SK-N-SH treated with all-trans-retinoic acid at 6 μM for 48 hours (cell line): ENCODE results near the gene WNT1.

Source experiments
- ATAC-seq: fragments of 200-7000 bp; cut with Tn5 transposase; 3 replicates; pipeline ENCODE4 v1.9.1; 2020; ENCODE audit warnings: mild to moderate bottlenecking, moderate library complexity
- ARNTL ChIP-seq: fragments of 450-650 bp; formaldehyde crosslinking; IDR thresholded peaks from 2 replicates; pipeline ENCODE4 v1.5.0; 2020; ENCODE audit warnings: low read depth, mild to moderate bottlenecking, moderate library complexity, borderline replicate concordance
- ESRRG ChIP-seq: fragments of 250-450 bp; sonication (Bioruptor Pico); IDR thresholded peaks from 2 replicates; pipeline ENCODE4 v1.6.1; 2021; ENCODE audit warnings: mild to moderate bottlenecking
- GLIS3 ChIP-seq: fragments of 250-450 bp; sonication (Bioruptor Pico); IDR thresholded peaks from 2 replicates; pipeline ENCODE4 v1.5.0; 2020; ENCODE audit warnings: mild to moderate bottlenecking, moderate library complexity
- ISL1 ChIP-seq: fragments of 250-450 bp; sonication (Bioruptor Pico); IDR thresholded peaks from 2 replicates; pipeline ENCODE4 v2.1.2; 2022; ENCODE audit warnings: mild to moderate bottlenecking, moderate library complexity
- OSR1 ChIP-seq: fragments of 250-450 bp; sonication (Bioruptor Pico); IDR thresholded peaks from 2 replicates; pipeline ENCODE4 v1.8.0; 2022; ENCODE audit warnings: moderate library complexity, mild to moderate bottlenecking, inconsistent platforms
- RARB ChIP-seq: fragments of 250-450 bp; sonication (Bioruptor Pico); IDR thresholded peaks from 2 replicates; pipeline ENCODE4 v1.8.0; 2021; ENCODE audit warnings: mild to moderate bottlenecking, moderate library complexity
- SNAI2 ChIP-seq: fragments of 250-450 bp; sonication (Bioruptor Pico); IDR thresholded peaks from 2 replicates; pipeline ENCODE4 v1.5.0; 2020; ENCODE audit warnings: mild to moderate bottlenecking, moderate library complexity
- TCF4 ChIP-seq: fragments of 250-450 bp; sonication (Bioruptor Pico); IDR thresholded peaks from 2 replicates; pipeline ENCODE4 v1.8.0; 2021; ENCODE audit warnings: mild to moderate bottlenecking, moderate library complexity, borderline replicate concordance
- ZC3H10 ChIP-seq: fragments of 250-450 bp; sonication (Bioruptor Pico); IDR thresholded peaks from 2 replicates; pipeline ENCODE4 v1.5.1; 2021; ENCODE audit warnings: mild to moderate bottlenecking, moderate library complexity
- ZNF565 ChIP-seq: fragments of 450-650 bp; formaldehyde crosslinking; conservative IDR thresholded peaks from 2 replicates; pipeline ENCODE4 v1.5.0; 2020; ENCODE audit warnings: low read depth, mild to moderate bottlenecking, moderate library complexity
- ZNF8 ChIP-seq: fragments of 450-650 bp; formaldehyde crosslinking; IDR thresholded peaks from 2 replicates; pipeline ENCODE4 v1.5.0; 2020; ENCODE audit warnings: mild to moderate bottlenecking, moderate library complexity
- TF ChIP-seq, protein P1 (sequence below): fragments of 250-450 bp; sonication (Bioruptor Pico); IDR thresholded peaks from 2 replicates; pipeline ENCODE4 v1.5.0; 2020; ENCODE audit warnings: mild to moderate bottlenecking, moderate library complexity
- TF ChIP-seq, protein P2 (sequence below): fragments of 250-450 bp; sonication (Bioruptor Pico); IDR thresholded peaks from 2 replicates; pipeline ENCODE4 v1.5.1; 2020; ENCODE audit warnings: low read depth, mild to moderate bottlenecking, moderate library complexity
- TF ChIP-seq, protein P3 (sequence below): fragments of 250-450 bp; sonication (Bioruptor Pico); IDR thresholded peaks from 2 replicates; pipeline ENCODE4 v1.8.0; 2020; ENCODE audit warnings: mild to moderate bottlenecking, moderate library complexity, borderline replicate concordance
- TF ChIP-seq, protein P4 (sequence below): fragments of 250-450 bp; sonication (Bioruptor Pico); IDR thresholded peaks from 2 replicates; pipeline ENCODE4 v1.8.0; 2021; ENCODE audit warnings: low read depth, mild to moderate bottlenecking, moderate library complexity, borderline replicate concordance

Gene WNT1

DNA sequence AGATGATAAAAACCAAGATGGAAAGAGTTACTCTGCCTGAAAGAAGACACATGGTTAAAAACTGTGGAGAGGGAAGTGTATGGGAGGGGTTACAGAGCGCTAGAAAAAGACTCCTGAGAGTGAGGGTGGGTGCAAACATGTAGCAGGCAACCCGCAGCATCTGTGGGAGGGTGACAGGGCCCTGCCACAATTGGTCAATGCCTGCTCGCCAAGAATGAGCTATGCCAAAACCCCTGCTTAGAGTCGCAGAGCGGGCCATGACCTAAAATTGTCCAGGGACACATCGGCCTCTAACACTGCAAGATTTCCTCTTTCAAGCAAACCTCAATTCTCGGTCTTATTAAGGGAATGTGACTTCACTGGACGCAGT, 39.8 kb downstream of the WNT1 start:
- ATAC-seq, result peak; percentile 38
- TF ChIP-seq ZNF8 (CRISPR knock-in tag) (no peak), SNAI2 (CRISPR knock-in tag) (no peak), ZNF565 (CRISPR knock-in tag) (no peak), ESRRG (no peak), OSR1 (no peak), RARB (CRISPR knock-in tag) (no peak), ZC3H10 (CRISPR knock-in tag) (no peak), GLIS3 (CRISPR knock-in tag) (no peak)
- TF ChIP-seq, protein P1, sequence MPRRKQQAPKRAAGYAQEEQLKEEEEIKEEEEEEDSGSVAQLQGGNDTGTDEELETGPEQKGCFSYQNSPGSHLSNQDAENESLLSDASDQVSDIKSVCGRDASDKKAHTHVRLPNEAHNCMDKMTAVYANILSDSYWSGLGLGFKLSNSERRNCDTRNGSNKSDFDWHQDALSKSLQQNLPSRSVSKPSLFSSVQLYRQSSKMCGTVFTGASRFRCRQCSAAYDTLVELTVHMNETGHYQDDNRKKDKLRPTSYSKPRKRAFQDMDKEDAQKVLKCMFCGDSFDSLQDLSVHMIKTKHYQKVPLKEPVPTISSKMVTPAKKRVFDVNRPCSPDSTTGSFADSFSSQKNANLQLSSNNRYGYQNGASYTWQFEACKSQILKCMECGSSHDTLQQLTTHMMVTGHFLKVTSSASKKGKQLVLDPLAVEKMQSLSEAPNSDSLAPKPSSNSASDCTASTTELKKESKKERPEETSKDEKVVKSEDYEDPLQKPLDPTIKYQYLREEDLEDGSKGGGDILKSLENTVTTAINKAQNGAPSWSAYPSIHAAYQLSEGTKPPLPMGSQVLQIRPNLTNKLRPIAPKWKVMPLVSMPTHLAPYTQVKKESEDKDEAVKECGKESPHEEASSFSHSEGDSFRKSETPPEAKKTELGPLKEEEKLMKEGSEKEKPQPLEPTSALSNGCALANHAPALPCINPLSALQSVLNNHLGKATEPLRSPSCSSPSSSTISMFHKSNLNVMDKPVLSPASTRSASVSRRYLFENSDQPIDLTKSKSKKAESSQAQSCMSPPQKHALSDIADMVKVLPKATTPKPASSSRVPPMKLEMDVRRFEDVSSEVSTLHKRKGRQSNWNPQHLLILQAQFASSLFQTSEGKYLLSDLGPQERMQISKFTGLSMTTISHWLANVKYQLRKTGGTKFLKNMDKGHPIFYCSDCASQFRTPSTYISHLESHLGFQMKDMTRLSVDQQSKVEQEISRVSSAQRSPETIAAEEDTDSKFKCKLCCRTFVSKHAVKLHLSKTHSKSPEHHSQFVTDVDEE, result no peak
- TF ChIP-seq, protein P2, sequence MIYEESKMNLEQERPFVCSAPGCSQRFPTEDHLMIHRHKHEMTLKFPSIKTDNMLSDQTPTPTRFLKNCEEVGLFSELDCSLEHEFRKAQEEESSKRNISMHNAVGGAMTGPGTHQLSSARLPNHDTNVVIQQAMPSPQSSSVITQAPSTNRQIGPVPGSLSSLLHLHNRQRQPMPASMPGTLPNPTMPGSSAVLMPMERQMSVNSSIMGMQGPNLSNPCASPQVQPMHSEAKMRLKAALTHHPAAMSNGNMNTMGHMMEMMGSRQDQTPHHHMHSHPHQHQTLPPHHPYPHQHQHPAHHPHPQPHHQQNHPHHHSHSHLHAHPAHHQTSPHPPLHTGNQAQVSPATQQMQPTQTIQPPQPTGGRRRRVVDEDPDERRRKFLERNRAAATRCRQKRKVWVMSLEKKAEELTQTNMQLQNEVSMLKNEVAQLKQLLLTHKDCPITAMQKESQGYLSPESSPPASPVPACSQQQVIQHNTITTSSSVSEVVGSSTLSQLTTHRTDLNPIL (CRISPR knock-in tag), result no peak

DNA sequence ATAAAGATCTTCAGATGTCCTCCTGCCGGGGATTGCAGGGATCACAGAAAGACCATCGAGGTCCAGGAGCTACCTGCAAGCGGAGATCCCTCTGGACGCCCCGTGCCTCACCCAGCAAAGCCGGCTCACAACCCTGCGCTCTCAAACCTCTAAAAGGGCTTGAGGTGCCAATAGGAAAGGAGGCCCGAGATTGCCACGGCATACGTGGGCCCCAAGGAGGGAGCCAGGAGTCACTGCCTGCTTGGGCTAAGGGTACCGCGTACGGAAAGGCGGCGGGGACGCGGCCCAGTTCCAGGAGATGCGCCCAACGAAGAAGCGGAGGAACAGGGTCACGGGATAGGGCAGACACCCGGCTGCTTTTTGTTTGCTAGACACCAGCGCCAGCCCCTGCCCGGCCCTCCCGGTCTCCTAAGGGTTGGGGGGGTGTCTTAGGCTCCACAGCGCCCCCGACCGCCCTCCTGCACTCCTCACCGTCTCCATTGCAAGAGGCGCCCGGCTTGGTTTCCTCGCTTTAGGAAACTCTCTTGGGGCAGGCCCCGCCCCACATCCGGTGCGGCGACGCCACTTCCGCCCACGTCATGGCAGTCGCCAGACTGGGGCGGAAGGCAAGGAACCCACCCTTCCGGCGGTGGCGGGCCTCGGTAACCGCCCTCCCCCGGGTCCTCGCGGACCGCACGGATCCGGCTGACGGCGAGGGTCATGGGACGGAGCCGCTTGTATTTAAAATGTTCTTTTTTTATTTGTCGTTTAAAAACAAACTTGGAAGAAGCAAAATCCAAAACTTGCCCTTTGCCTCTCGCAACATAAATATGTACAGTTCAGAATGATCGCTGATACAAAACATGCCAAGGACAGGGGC, 40.4 kb downstream of the WNT1 start, which contains the start of gene PRKAG1:
PRKAG1 (minus strand) TSS at position 516 of the 859 bp plus-strand sequence; CDS start at position 480, 36 bp downstream.
- ATAC-seq, result peak; percentile 87
- TF ChIP-seq, protein P3, sequence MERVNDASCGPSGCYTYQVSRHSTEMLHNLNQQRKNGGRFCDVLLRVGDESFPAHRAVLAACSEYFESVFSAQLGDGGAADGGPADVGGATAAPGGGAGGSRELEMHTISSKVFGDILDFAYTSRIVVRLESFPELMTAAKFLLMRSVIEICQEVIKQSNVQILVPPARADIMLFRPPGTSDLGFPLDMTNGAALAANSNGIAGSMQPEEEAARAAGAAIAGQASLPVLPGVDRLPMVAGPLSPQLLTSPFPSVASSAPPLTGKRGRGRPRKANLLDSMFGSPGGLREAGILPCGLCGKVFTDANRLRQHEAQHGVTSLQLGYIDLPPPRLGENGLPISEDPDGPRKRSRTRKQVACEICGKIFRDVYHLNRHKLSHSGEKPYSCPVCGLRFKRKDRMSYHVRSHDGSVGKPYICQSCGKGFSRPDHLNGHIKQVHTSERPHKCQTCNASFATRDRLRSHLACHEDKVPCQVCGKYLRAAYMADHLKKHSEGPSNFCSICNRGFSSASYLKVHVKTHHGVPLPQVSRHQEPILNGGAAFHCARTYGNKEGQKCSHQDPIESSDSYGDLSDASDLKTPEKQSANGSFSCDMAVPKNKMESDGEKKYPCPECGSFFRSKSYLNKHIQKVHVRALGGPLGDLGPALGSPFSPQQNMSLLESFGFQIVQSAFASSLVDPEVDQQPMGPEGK (CRISPR knock-in tag), result 0 out of 2 replicates have a peak, but pooled peaks have one; percentile 26
- TF ChIP-seq ARNTL (CRISPR knock-in tag), result no peak
- TF ChIP-seq ISL1 (CRISPR knock-in tag), result no peak
- TF ChIP-seq, protein P1, result no peak
- 0 out of 2 replicates have a peak, but pooled peaks have one; percentile 69 for TF ChIP-seq ESRRG
- TF ChIP-seq, all 23 proteins: peak for 2

DNA sequence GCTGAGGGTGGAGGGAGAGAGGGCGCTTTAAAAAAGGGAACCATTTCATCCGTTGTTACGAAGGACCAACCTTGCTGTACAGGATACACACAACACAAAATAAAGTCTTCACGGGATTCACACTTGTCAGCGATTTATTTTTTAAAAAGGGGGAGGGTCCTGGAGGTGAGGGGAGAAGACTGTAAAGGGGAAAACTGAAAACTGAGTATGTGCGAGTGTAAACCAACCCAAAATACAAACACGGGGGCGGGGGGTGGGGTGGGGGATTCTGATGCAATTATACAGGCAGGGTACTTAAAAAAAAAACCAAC, 41.0 kb downstream of the WNT1 start:
- no peak for TF ChIP-seq ESRRG
- no peak for TF ChIP-seq ARNTL (CRISPR knock-in tag)
- TF ChIP-seq, protein P2 (CRISPR knock-in tag), result no peak
- no peak for TF ChIP-seq GLIS3 (CRISPR knock-in tag)
- TF ChIP-seq, protein P3 (CRISPR knock-in tag), result no peak
- TF ChIP-seq RARB (CRISPR knock-in tag), result no peak
- no peak for TF ChIP-seq TCF4 (CRISPR knock-in tag)
- TF ChIP-seq, protein P4, sequence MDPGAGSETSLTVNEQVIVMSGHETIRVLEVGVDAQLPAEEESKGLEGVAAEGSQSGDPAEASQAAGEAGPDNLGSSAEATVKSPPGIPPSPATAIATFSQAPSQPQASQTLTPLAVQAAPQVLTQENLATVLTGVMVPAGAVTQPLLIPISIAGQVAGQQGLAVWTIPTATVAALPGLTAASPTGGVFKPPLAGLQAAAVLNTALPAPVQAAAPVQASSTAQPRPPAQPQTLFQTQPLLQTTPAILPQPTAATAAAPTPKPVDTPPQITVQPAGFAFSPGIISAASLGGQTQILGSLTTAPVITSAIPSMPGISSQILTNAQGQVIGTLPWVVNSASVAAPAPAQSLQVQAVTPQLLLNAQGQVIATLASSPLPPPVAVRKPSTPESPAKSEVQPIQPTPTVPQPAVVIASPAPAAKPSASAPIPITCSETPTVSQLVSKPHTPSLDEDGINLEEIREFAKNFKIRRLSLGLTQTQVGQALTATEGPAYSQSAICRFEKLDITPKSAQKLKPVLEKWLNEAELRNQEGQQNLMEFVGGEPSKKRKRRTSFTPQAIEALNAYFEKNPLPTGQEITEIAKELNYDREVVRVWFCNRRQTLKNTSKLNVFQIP, result no peak
- TF ChIP-seq, protein P1, result no peak
- TF ChIP-seq SNAI2 (CRISPR knock-in tag), result no peak
- ATAC-seq, result peak; percentile 8; the same call in 2 of the 3 replicates
